ENCODE data around the gene DPEP3.

Gene DPEP3

GRCh38 chr16:67949645-67950044 is 30.7 kb downstream of the DPEP3 start:
- Histone ChIP-seq H3K56ac (ENCODE audit: low read length) (no peak overlapping the region), H4K5ac (ENCODE audit: low read length) (no peak overlapping the region), H3K79me1 (ENCODE audit: low read length) (no peaks in the 10 kb centered on the region), H2AK5ac (ENCODE audit: low read length) (no peak overlapping the region), H3K4me1 (ENCODE audit: control insufficient read depth, low read depth, low read length) (no peaks in the 10 kb centered on the region), H4K8ac (ENCODE audit: low read depth, low read length) (no peak overlapping the region), H3K27ac (ENCODE audit: low read depth, low read length) (no peak overlapping the region), H3K27me3 (ENCODE audit: insufficient read depth, low read length, poor library complexity) (no peaks in the 10 kb centered on the region), H3K4me2 (ENCODE audit: low read length) (no peak overlapping the region), H3K4me3 (ENCODE audit: low read length) (no peak overlapping the region), H3K79me2 (ENCODE audit: control insufficient read depth, insufficient read depth, low read length) (no peaks in the 10 kb centered on the region), H3K23ac (ENCODE audit: low read length) (no peak overlapping the region), H3K9ac (ENCODE audit: low read length) (no peak overlapping the region), H2BK5ac (ENCODE audit: low read length) (no peak overlapping the region), H3K4ac (ENCODE audit: low read depth, low read length) (no peak overlapping the region), H3K18ac (ENCODE audit: low read length) (no peak overlapping the region), H2BK120ac (ENCODE audit: low read depth, low read length) (no peak overlapping the region), H3K36me3 (ENCODE audit: control insufficient read depth, insufficient read depth, low read length) (peaks cover 23% of the 10 kb centered on the region), H2BK15ac (replicated peaks; ENCODE audit: low read depth) (no peak overlapping the region)
- WGBS (ENCODE audit: extremely low coverage, insufficient coverage, low lambda C conversion rate): no CpG with 5 or more reads among the region's 11 CpGs
- no peak for DNase-seq

DNA sequence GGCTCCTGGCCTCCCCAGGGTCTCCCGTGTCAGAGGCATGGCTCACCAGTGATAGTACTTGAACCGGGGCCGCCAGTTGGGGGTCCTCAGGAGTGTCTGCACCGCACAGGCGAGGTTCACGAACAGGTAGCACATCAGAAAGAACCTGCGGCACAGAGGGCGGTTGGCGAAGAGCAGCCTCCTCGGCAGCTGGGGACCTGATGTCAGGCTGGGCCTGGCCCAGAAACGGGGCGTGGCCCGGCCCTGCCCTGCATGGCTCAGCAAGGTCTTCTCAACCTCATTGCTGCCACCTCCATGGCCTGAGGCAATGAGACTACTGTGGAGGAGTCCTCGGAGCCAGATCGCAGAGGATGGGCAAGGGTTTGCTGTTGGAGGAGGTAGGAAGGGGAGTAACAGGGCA is 32.3 kb downstream of the DPEP3 start:
- Histone ChIP-seq H3K4me2 (ENCODE audit: low read length) (no peak overlapping the region), H3K36me3 (ENCODE audit: control insufficient read depth, insufficient read depth, low read length) (peaks cover 21% of the 10 kb centered on the region), H3K56ac (ENCODE audit: low read length) (no peak overlapping the region), H2BK5ac (ENCODE audit: low read length) (no peak overlapping the region), H3K27ac (ENCODE audit: low read depth, low read length) (no peak overlapping the region), H2AK5ac (ENCODE audit: low read length) (no peak overlapping the region), H2BK15ac (replicated peaks; ENCODE audit: low read depth) (no peak overlapping the region), H3K23ac (ENCODE audit: low read length) (no peak overlapping the region), H2BK120ac (ENCODE audit: low read depth, low read length) (no peak overlapping the region), H3K4me1 (ENCODE audit: control insufficient read depth, low read depth, low read length) (no peaks in the 10 kb centered on the region), H4K5ac (ENCODE audit: low read length) (no peak overlapping the region), H3K79me2 (ENCODE audit: control insufficient read depth, insufficient read depth, low read length) (no peaks in the 10 kb centered on the region), H3K4me3 (ENCODE audit: low read length) (no peak overlapping the region), H3K4ac (ENCODE audit: low read depth, low read length) (no peak overlapping the region), H3K27me3 (ENCODE audit: insufficient read depth, low read length, poor library complexity) (no peaks in the 10 kb centered on the region), H3K18ac (ENCODE audit: low read length) (no peak overlapping the region), H3K79me1 (ENCODE audit: low read length) (no peaks in the 10 kb centered on the region), H3K9ac (ENCODE audit: low read length) (no peak overlapping the region), H4K8ac (ENCODE audit: low read depth, low read length) (no peak overlapping the region)
- WGBS (ENCODE audit: extremely low coverage, insufficient coverage, low lambda C conversion rate): no CpG with 5 or more reads among the region's 15 CpGs
- DNase-seq: no peak

- no peak overlapping the region for H3K56ac ChIP-seq (ENCODE audit: low read length)
- no peak for DNase-seq
- H2BK120ac ChIP-seq (ENCODE audit: low read depth, low read length): no peak overlapping the region
- no peak overlapping the region for H3K23ac ChIP-seq (ENCODE audit: low read length)
- H2BK15ac ChIP-seq (replicated peaks; ENCODE audit: low read depth): no peak overlapping the region
- H2AK5ac ChIP-seq (ENCODE audit: low read length): no peak overlapping the region
- H3K27ac ChIP-seq (ENCODE audit: low read depth, low read length): no peak overlapping the region
- H3K36me3 ChIP-seq (ENCODE audit: control insufficient read depth, insufficient read depth, low read length): peaks cover 19% of the 10 kb centered on the region
- H3K18ac ChIP-seq (ENCODE audit: low read length): no peak overlapping the region
- no peak overlapping the region for H3K4me2 ChIP-seq (ENCODE audit: low read length)
- H3K79me2 ChIP-seq (ENCODE audit: control insufficient read depth, insufficient read depth, low read length): no peaks in the 10 kb centered on the region
- WGBS (ENCODE audit: extremely low coverage, insufficient coverage, low lambda C conversion rate): no CpG with 5 or more reads among the region's 28 CpGs
- no peaks in the 10 kb centered on the region for H3K27me3 ChIP-seq (ENCODE audit: insufficient read depth, low read length, poor library complexity)
- H4K8ac ChIP-seq (ENCODE audit: low read depth, low read length): no peak overlapping the region
- H3K79me1 ChIP-seq (ENCODE audit: low read length): no peaks in the 10 kb centered on the region
- no peak overlapping the region for H3K4me3 ChIP-seq (ENCODE audit: low read length)
- no peak overlapping the region for H3K9ac ChIP-seq (ENCODE audit: low read length)
- no peak overlapping the region for H2BK5ac ChIP-seq (ENCODE audit: low read length)
- H4K5ac ChIP-seq (ENCODE audit: low read length): no peak overlapping the region
- H3K4me1 ChIP-seq (ENCODE audit: control insufficient read depth, low read depth, low read length): no peaks in the 10 kb centered on the region
- no peak overlapping the region for H3K4ac ChIP-seq (ENCODE audit: low read depth, low read length)
These were observed 33.2 kb downstream of the DPEP3 start for GRCh38 chr16:67946966-67947558.

GRCh38 chr16:67946128-67946569 is 34.1 kb downstream of the DPEP3 start:
- Histone ChIP-seq H3K79me2 (ENCODE audit: control insufficient read depth, insufficient read depth, low read length) (no peaks in the 10 kb centered on the region), H3K27me3 (ENCODE audit: insufficient read depth, low read length, poor library complexity) (no peaks in the 10 kb centered on the region), H4K5ac (ENCODE audit: low read length) (no peak overlapping the region), H3K36me3 (ENCODE audit: control insufficient read depth, insufficient read depth, low read length) (peaks cover 14% of the 10 kb centered on the region), H3K79me1 (ENCODE audit: low read length) (no peaks in the 10 kb centered on the region), H3K9ac (ENCODE audit: low read length) (no peak overlapping the region), H3K4me2 (ENCODE audit: low read length) (no peak overlapping the region), H3K56ac (ENCODE audit: low read length) (no peak overlapping the region), H2AK5ac (ENCODE audit: low read length) (no peak overlapping the region), H4K8ac (ENCODE audit: low read depth, low read length) (no peak overlapping the region), H3K4me1 (ENCODE audit: control insufficient read depth, low read depth, low read length) (no peaks in the 10 kb centered on the region), H3K4ac (ENCODE audit: low read depth, low read length) (no peak overlapping the region), H2BK5ac (ENCODE audit: low read length) (no peak overlapping the region), H3K4me3 (ENCODE audit: low read length) (no peak overlapping the region), H3K18ac (ENCODE audit: low read length) (no peak overlapping the region), H3K23ac (ENCODE audit: low read length) (no peak overlapping the region), H2BK120ac (ENCODE audit: low read depth, low read length) (no peak overlapping the region), H3K27ac (ENCODE audit: low read depth, low read length) (no peak overlapping the region), H2BK15ac (replicated peaks; ENCODE audit: low read depth) (no peak overlapping the region)
- no peak for DNase-seq
- WGBS (ENCODE audit: extremely low coverage, insufficient coverage, low lambda C conversion rate): no CpG with 5 or more reads among the region's 20 CpGs

DNA sequence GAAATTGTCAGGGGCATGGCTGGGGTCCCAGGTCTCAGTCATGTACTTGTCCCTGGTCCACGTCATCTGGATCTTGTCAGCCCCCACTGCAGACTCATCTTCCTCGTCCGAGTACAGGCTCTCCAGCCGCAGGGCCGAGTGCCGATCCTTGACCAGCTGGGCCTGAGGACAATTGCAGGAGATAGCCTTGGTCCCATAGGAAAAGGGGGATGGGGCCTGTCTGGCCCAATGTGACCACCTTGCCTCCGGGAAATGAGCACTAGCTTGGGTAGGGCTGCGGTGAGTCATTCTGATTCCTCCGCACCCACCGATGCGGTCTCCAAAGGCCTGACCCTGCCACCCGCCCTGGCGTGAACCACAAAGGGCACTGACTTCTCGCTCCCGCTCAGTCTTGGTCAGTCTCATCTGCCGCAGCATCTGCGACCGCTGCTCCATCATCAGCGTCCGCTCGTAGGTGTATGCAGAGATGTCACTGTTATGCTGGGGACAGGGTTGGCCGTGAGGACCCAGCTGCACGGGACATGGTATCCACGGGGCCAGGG is 34.8 kb downstream of the DPEP3 start:
- H4K5ac ChIP-seq (ENCODE audit: low read length): no peak overlapping the region
- H2BK120ac ChIP-seq (ENCODE audit: low read depth, low read length): no peak overlapping the region
- no peak overlapping the region for H3K18ac ChIP-seq (ENCODE audit: low read length)
- H3K4me3 ChIP-seq (ENCODE audit: low read length): no peak overlapping the region
- no peak overlapping the region for H2BK15ac ChIP-seq (replicated peaks; ENCODE audit: low read depth)
- H3K23ac ChIP-seq (ENCODE audit: low read length): no peak overlapping the region
- no peak overlapping the region for H3K9ac ChIP-seq (ENCODE audit: low read length)
- H3K27me3 ChIP-seq (ENCODE audit: insufficient read depth, low read length, poor library complexity): no peaks in the 10 kb centered on the region
- H3K4me2 ChIP-seq (ENCODE audit: low read length): no peak overlapping the region
- H3K27ac ChIP-seq (ENCODE audit: low read depth, low read length): no peak overlapping the region
- DNase-seq: no peak
- no peak overlapping the region for H2BK5ac ChIP-seq (ENCODE audit: low read length)
- H3K4me1 ChIP-seq (ENCODE audit: control insufficient read depth, low read depth, low read length): no peaks in the 10 kb centered on the region
- H3K36me3 ChIP-seq (ENCODE audit: control insufficient read depth, insufficient read depth, low read length): peaks cover 12% of the 10 kb centered on the region
- no peak overlapping the region for H2AK5ac ChIP-seq (ENCODE audit: low read length)
- no peak overlapping the region for H3K56ac ChIP-seq (ENCODE audit: low read length)
- WGBS (ENCODE audit: extremely low coverage, insufficient coverage, low lambda C conversion rate): no CpG with 5 or more reads among the region's 24 CpGs
- H3K79me1 ChIP-seq (ENCODE audit: low read length): no peaks in the 10 kb centered on the region
- no peaks in the 10 kb centered on the region for H3K79me2 ChIP-seq (ENCODE audit: control insufficient read depth, insufficient read depth, low read length)
- H3K4ac ChIP-seq (ENCODE audit: low read depth, low read length): no peak overlapping the region
- H4K8ac ChIP-seq (ENCODE audit: low read depth, low read length): no peak overlapping the region

Measured in mesendoderm (in vitro differentiated cells).